ENCODE measurements around the gene BIRC7. TPM values are rescaled to one million over a fixed set of nuclear protein-coding genes. Genes with fewer than 3 reads are reported as not detected.
"Not testable (repeated sequence)": the region's sequence is repeated elsewhere in the genome, so short reads cannot be mapped to it uniquely, and the experiment has no call there.

The BIRC7 gene
- total RNA-seq, 1 experiment from 2014 or later, result not detected

GRCh38 chr20:63220696-63221399, 14.9 kb upstream of the BIRC7 start:
- BruUV-seq (replicated peaks), result no TSS peak
- no peaks in the 10 kb centered on the region for H3K9me3 Mint-ChIP-seq (ENCODE audit: unreplicated experiment)
- peaks cover 9% of the 10 kb centered on the region for H3K4me1 Mint-ChIP-seq (ENCODE audit: insufficient read depth, unreplicated experiment)
- ChIA-PET POLR2A (no interaction called here), CTCF (interaction anchor here (0.5 to 2.4 kb wide), 10 partner anchors 9 to 978 kb away, joined by 3 to 10 read pairs (median 4); no protein-coding TSS in a partner anchor)
- H3K27ac Mint-ChIP-seq (ENCODE audit: low read depth, unreplicated experiment), result no peak overlapping the region
- DNase-seq (ENCODE audit: unreplicated experiment), result no peak
- no peaks in the 10 kb centered on the region for H3K36me3 Mint-ChIP-seq (ENCODE audit: insufficient read depth, unreplicated experiment)
- no peak overlapping the region for H3K4me3 Mint-ChIP-seq (ENCODE audit: unreplicated experiment)
- intact Hi-C loops (cut with micrococcal nuclease), result no loop called here
- H3K27me3 Mint-ChIP-seq (ENCODE audit: insufficient read depth, unreplicated experiment), result peaks cover 17% of the 10 kb centered on the region
- TF ChIP-seq CTCF (IDR thresholded peaks at IDR 0.05; ENCODE audit: unreplicated experiment), result no peak

DNA sequence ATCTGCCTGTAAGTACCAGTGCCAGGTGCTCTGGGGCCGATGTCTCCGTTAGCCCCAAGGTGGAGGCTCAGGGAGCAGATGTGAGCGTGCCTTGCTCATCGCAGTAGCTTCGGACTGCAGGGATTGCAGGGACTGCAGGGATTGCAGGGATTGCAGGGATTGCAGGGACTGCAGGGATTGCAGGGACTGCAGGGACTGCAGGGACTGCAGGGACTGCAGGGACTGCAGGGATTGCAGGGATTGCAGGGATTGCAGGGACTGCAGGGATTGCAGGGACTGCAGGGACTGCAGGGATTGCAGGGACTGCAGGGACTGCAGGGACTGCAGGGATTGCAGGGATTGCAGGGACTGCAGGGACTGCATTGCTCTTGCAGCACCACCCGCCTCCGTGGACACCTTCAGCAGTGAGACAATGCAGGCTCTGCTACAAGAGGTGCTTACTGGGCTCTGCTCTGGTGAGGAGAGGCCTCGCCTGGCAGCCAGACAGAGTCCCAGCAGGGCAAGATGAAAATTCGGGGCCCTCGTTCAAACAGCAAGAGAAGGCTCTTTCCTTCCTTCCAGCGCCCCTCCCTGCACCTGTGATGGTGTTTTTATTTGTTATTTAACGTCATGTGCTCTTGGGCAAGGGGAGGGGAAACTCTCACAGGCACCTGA, 14.2 kb upstream of the BIRC7 start:
- H3K9me3 Mint-ChIP-seq (ENCODE audit: unreplicated experiment); H3K27ac Mint-ChIP-seq (ENCODE audit: low read depth, unreplicated experiment); DNase-seq (ENCODE audit: unreplicated experiment); H3K36me3 Mint-ChIP-seq (ENCODE audit: insufficient read depth, unreplicated experiment); BruUV-seq (replicated peaks); H3K4me1 Mint-ChIP-seq (ENCODE audit: insufficient read depth, unreplicated experiment); H3K4me3 Mint-ChIP-seq (ENCODE audit: unreplicated experiment); POLR2A ChIA-PET: not testable (repeated sequence)
- peaks cover 17% of the 10 kb centered on the region for H3K27me3 Mint-ChIP-seq (ENCODE audit: insufficient read depth, unreplicated experiment)
- CTCF ChIA-PET, result interaction anchor here (0.8 to 3.9 kb wide), 7 partner anchors 9 to 160 kb away, joined by 3 to 46 read pairs (median 4); no protein-coding TSS in a partner anchor
- intact Hi-C loops (cut with micrococcal nuclease), result loop anchor here (2.0 kb wide), 1 partner anchor 159 kb away; no protein-coding TSS in a partner anchor

GRCh38 chr20:63222541-63222940, 13.2 kb upstream of the BIRC7 start:
- peaks cover 17% of the 10 kb centered on the region for H3K27me3 Mint-ChIP-seq (ENCODE audit: insufficient read depth, unreplicated experiment)
- no peak overlapping the region for H3K4me3 Mint-ChIP-seq (ENCODE audit: unreplicated experiment)
- no peak for DNase-seq (ENCODE audit: unreplicated experiment)
- no peaks in the 10 kb centered on the region for H3K9me3 Mint-ChIP-seq (ENCODE audit: unreplicated experiment)
- CTCF ChIA-PET, result interaction anchor here (0.6 to 4.9 kb wide), 38 partner anchors 10 to 557 kb away, joined by 3 to 115 read pairs (median 10); partner anchors contain the start of genes ARFGAP1, BIRC7, NKAIN4 and YTHDF1
- H3K36me3 Mint-ChIP-seq (ENCODE audit: insufficient read depth, unreplicated experiment), result no peaks in the 10 kb centered on the region
- POLR2A ChIA-PET, result interaction anchor here (0.6 to 3.3 kb wide), 2 partner anchors 8 to 26 kb away, joined by 3 to 14 read pairs; no protein-coding TSS in a partner anchor
- intact Hi-C loops (cut with micrococcal nuclease), result loop anchor here (2.0 kb wide), 1 partner anchor 158 kb away; no protein-coding TSS in a partner anchor
- BruUV-seq (replicated peaks), result no TSS peak
- no peak overlapping the region for H3K27ac Mint-ChIP-seq (ENCODE audit: low read depth, unreplicated experiment)
- TF ChIP-seq CTCF (IDR thresholded peaks at IDR 0.05; ENCODE audit: unreplicated experiment), result no peak
- H3K4me1 Mint-ChIP-seq (ENCODE audit: insufficient read depth, unreplicated experiment), result peaks cover 9% of the 10 kb centered on the region

GRCh38 chr20:63223121-63223825, 12.4 kb upstream of the BIRC7 start:
- TF ChIP-seq CTCF (IDR thresholded peaks at IDR 0.05; ENCODE audit: unreplicated experiment), result peak; percentile 83
- no peaks in the 10 kb centered on the region for H3K9me3 Mint-ChIP-seq (ENCODE audit: unreplicated experiment)
- POLR2A ChIA-PET, result interaction anchor here (0.6 to 3.3 kb wide), 6 partner anchors 8 to 350 kb away, joined by 3 to 14 read pairs (median 3); no protein-coding TSS in a partner anchor
- H3K4me1 Mint-ChIP-seq (ENCODE audit: insufficient read depth, unreplicated experiment), result peaks cover 9% of the 10 kb centered on the region
- no peak overlapping the region for H3K27ac Mint-ChIP-seq (ENCODE audit: low read depth, unreplicated experiment)
- DNase-seq (ENCODE audit: unreplicated experiment), result peak; percentile 57
- BruUV-seq (replicated peaks), result no TSS peak
- intact Hi-C loops (cut with micrococcal nuclease), result loop anchor here (2.0 kb wide), 1 partner anchor 158 kb away; no protein-coding TSS in a partner anchor
- peaks cover 17% of the 10 kb centered on the region for H3K27me3 Mint-ChIP-seq (ENCODE audit: insufficient read depth, unreplicated experiment)
- no peaks in the 10 kb centered on the region for H3K36me3 Mint-ChIP-seq (ENCODE audit: insufficient read depth, unreplicated experiment)
- CTCF ChIA-PET, result interaction anchor here (0.6 to 4.9 kb wide), 72 partner anchors 11 to 570 kb away, joined by 3 to 115 read pairs (median 5); partner anchors contain the start of genes ARFGAP1, BIRC7, NKAIN4 and YTHDF1
- H3K4me3 Mint-ChIP-seq (ENCODE audit: unreplicated experiment), result no peak overlapping the region
